B cell (primary cell): ENCODE measurements around the gene PRKN. TPM values are rescaled to one million over a fixed set of nuclear protein-coding genes. Genes with fewer than 3 reads are reported as not detected.

Experiments
- ATAC-seq: fragments of 200-7000 bp; cut with Tn5 transposase; one replicate; pipeline ENCODE4 v1.10.0; 2021; ENCODE audit warnings: low read depth, mild to moderate bottlenecking, moderate number of reproducible peaks, moderate library complexity
- CTCF ChIA-PET: fragments of 350-600 bp; sonication (Branson Sonifier 250); formaldehyde crosslinking; loops from one replicate; lab custom pipeline; 2021; ENCODE audit warnings: antibody characterized with exemption, inconsistent platforms; lab: Charles Lee
- POLR2A ChIA-PET: fragments of 350-600 bp; sonication (Branson Sonifier 250); formaldehyde crosslinking; loops from one replicate; lab custom pipeline; 2021; ENCODE audit warnings: antibody characterized with exemption; lab: Charles Lee
- DNase-seq: peaks from one replicate; pipeline ENCODE4 v3.0.0; 2013
- H2AFZ ChIP-seq: 2 replicates; pipeline ENCODE4 v1.6.1; 2012; ENCODE audit warnings: mild to moderate bottlenecking, low read depth, low read length; ENCODE audit not compliant: insufficient read depth, poor library complexity, severe bottlenecking
- H3K27ac ChIP-seq, 2 donors: 1 replicate in 1 of 2; 2 replicates in 1 of 2; pipeline ENCODE4 v1.5.1; 2012 to 2013; ENCODE audit warnings: low read length in 2 of 2, mild to moderate bottlenecking in 2 of 2, moderate library complexity in 1 of 2
- H3K27me3 ChIP-seq, 4 experiments: fragments of 200-600 bp in 1 of 4; sonication (generic) in 1 of 4; replicated peaks in 1 of 4; 1 replicate in 2 of 4; 2 replicates in 2 of 4; pipeline versions ENCODE4 v1.6.1 to v1.7.0; 2013 to 2016; ENCODE audit warnings: low read length in 3 of 4, mild to moderate bottlenecking in 2 of 4, mixed read lengths in 1 of 4, moderate library complexity in 1 of 4; ENCODE audit not compliant: insufficient read depth in 4 of 4, control insufficient read depth in 3 of 4; ENCODE audit errors: control extremely low read depth in 1 of 4
- H3K36me3 ChIP-seq, 2 experiments: replicated peaks in 1 of 2; 1 replicate in 1 of 2; 2 replicates in 1 of 2; pipeline versions ENCODE4 v1.6.1 to v1.7.1; 2013; ENCODE audit warnings: low read length in 1 of 2; ENCODE audit not compliant: insufficient read depth in 2 of 2, control insufficient read depth in 1 of 2; ENCODE audit errors: control extremely low read depth in 1 of 2, extremely low read depth in 1 of 2
- H3K4me1 ChIP-seq, 2 donors: fragments of 200-600 bp in 1 of 2; sonication (generic) in 1 of 2; 1 replicate in 1 of 2; 2 replicates in 1 of 2; pipeline versions ENCODE4 v1.5.1 to v1.6.1; 2013 to 2017; ENCODE audit warnings: low read length in 2 of 2; ENCODE audit not compliant: control insufficient read depth in 2 of 2, insufficient read depth in 2 of 2
- H3K4me2 ChIP-seq: replicated peaks from 2 replicates; pipeline ENCODE3; 2012; ENCODE audit warnings: mild to moderate bottlenecking, low read depth, low read length; ENCODE audit not compliant: poor library complexity, severe bottlenecking
- H3K4me3 ChIP-seq, 5 experiments: fragments of 200-600 bp in 1 of 5; sonication (generic) in 1 of 5; 1 replicate in 3 of 5; 2 replicates in 2 of 5; pipeline versions ENCODE4 v1.5.1 to v1.7.0; 2011 to 2016; ENCODE audit warnings: low read length in 4 of 5, mild to moderate bottlenecking in 4 of 5, low read depth in 2 of 5, control low read depth in 1 of 5, moderate library complexity in 1 of 5; ENCODE audit not compliant: insufficient read depth in 1 of 5; ENCODE audit errors: control extremely low read depth in 1 of 5, extremely low read depth in 1 of 5
- H3K79me2 ChIP-seq: fragments of 200-600 bp; sonication (generic); one replicate; pipeline ENCODE4 v1.6.0; 2016; ENCODE audit warnings: low read length; ENCODE audit not compliant: control insufficient read depth, insufficient read depth
- H3K9ac ChIP-seq: fragments of 200-600 bp; sonication (generic); 2 replicates; pipeline ENCODE4 v1.6.1; 2017; ENCODE audit warnings: mild to moderate bottlenecking, low read length, moderate library complexity
- H3K9me3 ChIP-seq, 3 donors: one replicate each; pipeline versions ENCODE4 v1.6.1 to v1.7.1; 2013; ENCODE audit warnings: low read length in 2 of 3; ENCODE audit not compliant: control insufficient read depth in 2 of 3, insufficient read depth in 1 of 3; ENCODE audit errors: control extremely low read depth in 1 of 3
- H4K20me1 ChIP-seq: 2 replicates; pipeline ENCODE4 v1.6.0; 2012; ENCODE audit warnings: mild to moderate bottlenecking, low read length; ENCODE audit not compliant: insufficient read depth, control insufficient read depth, poor library complexity, severe bottlenecking
- H3K27ac Mint-ChIP-seq: one replicate; pipeline ENCODE4 v1.8.0; 2021; ENCODE audit warnings: mixed read lengths
- H3K27me3 Mint-ChIP-seq: one replicate; pipeline ENCODE4 v1.8.0; 2021; ENCODE audit warnings: mixed read lengths
- H3K4me1 Mint-ChIP-seq: one replicate; pipeline ENCODE4 v1.8.0; 2021; ENCODE audit warnings: mixed read lengths
- H3K4me3 Mint-ChIP-seq: one replicate; pipeline ENCODE4 v1.8.0; 2021; ENCODE audit warnings: mixed read lengths
- H3K9me3 Mint-ChIP-seq: one replicate; pipeline ENCODE4 v1.8.0; 2022; ENCODE audit warnings: mixed read lengths; ENCODE audit not compliant: insufficient read depth
- CTCF ChIP-seq: fragments of 200-600 bp; IDR thresholded peaks from one replicate; pipeline ENCODE4 v1.8.0; 2022; ENCODE audit warnings: antibody characterized with exemption, mild to moderate bottlenecking
- EZH2 ChIP-seq: IDR thresholded peaks from 2 replicates; pipeline ENCODE4 v1.6.1; 2012; ENCODE audit warnings: borderline replicate concordance, low read depth, mild to moderate bottlenecking, moderate library complexity, low read length; ENCODE audit not compliant: insufficient read depth, poor library complexity, severe bottlenecking
- intact Hi-C: fragments of 100-400 bp; cut with micrococcal nuclease; formaldehyde crosslinking; loops from one replicate; pipeline ENCODE4 v1.10.0; 2022
- polyA plus RNA-seq: library from polyadenylated mRNA; depleted of rRNA; stranded (reverse); fragments of >200 nt; gene quantifications from 2 replicates; pipeline ENCODE4 v1.2.3, GENCODE V29; 2012
- total RNA-seq, 2 donors: library from RNA; stranded (reverse); fragments of 120-200 nt in 1 of 2; gene quantifications; 1 replicate in 1 of 2; 2 replicates in 1 of 2; pipeline versions ENCODE4 v1.2.3 to v1.2.4, GENCODE V29; 2013 to 2022

PRKN gene
- total and polyA plus RNA-seq, 2 donors (not counting 1 experiment from before 2014, with no cell fraction given) = 1.6 to 6.2 TPM

GRCh38 chr6:162753775-162754174 lies 26.2 kb upstream of the PRKN start:
- H3K4me2 ChIP-seq = no peak overlapping the region
- no peak overlapping the region for H3K4me3 ChIP-seq
- H3K27ac ChIP-seq = no peak overlapping the region
- ATAC-seq (no peak), DNase-seq (no peak)
- H3K4me1 ChIP-seq = no peaks in the 10 kb centered on the region
- no peaks in the 10 kb centered on the region for H3K79me2 ChIP-seq
- no peak overlapping the region for H2AFZ ChIP-seq
- ChIA-PET CTCF (no interaction called here), POLR2A (no interaction called here)
- no peaks in the 10 kb centered on the region for H3K36me3 ChIP-seq
- no peaks in the 10 kb centered on the region for H4K20me1 ChIP-seq
- Mint-ChIP-seq H3K27me3 (no peaks in the 10 kb centered on the region), H3K4me1 (no peaks in the 10 kb centered on the region), H3K4me3 (no peak overlapping the region), H3K9me3 (no peaks in the 10 kb centered on the region), H3K27ac (no peak overlapping the region)
- no peaks in the 10 kb centered on the region for H3K9me3 ChIP-seq
- intact Hi-C loops = no loop called here
- no peak overlapping the region for H3K9ac ChIP-seq
- TF ChIP-seq EZH2 = no peak
- TF ChIP-seq CTCF = no peak
- no peaks in the 10 kb centered on the region for H3K27me3 ChIP-seq

DNA sequence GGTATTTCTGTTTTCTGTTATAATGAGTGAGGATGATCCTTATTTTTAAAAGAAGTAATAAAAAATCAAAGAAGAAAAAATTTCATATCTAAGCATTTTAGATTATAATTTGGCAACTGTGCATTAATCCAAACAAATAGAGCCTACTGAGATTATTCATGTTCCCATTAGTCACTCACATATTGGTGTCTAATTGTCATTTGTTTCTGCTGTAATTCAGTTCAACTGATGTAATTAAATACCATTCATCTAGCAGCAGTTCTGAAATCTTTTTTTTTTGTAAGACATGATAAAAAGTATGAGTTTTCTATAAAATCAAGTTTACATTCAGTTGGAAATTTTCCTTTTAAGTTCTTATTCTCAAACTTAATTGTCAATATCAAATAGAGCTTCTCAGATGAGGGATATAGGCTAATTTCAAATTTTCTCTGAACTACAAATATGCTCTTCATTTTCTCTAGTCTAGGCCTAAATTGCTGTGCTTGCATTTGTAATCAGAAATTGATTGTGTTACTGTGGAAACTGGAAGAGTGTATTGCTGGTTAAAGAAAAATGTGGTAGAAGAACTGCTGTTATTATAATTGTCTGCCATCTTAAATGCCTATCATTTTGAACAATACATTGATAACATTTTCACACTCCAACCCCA lies 23.8 kb upstream of the PRKN start:
- TF ChIP-seq CTCF (no peak), EZH2 (no peak)
- H3K27ac ChIP-seq = no peak overlapping the region
- no peaks in the 10 kb centered on the region for H3K36me3 ChIP-seq
- intact Hi-C loops = no loop called here
- H3K4me3 ChIP-seq = no peak overlapping the region
- no peak overlapping the region for H3K4me2 ChIP-seq
- no peaks in the 10 kb centered on the region for H3K27me3 Mint-ChIP-seq
- no peaks in the 10 kb centered on the region for H3K4me1 ChIP-seq
- no peaks in the 10 kb centered on the region for H4K20me1 ChIP-seq
- H3K9me3 ChIP-seq = no peaks in the 10 kb centered on the region
- no peaks in the 10 kb centered on the region for H3K27me3 ChIP-seq
- no peaks in the 10 kb centered on the region for H3K4me1 Mint-ChIP-seq
- no peaks in the 10 kb centered on the region for H3K9me3 Mint-ChIP-seq
- CTCF ChIA-PET = no interaction called here
- DNase-seq = no peak
- no peak overlapping the region for H2AFZ ChIP-seq
- H3K79me2 ChIP-seq = no peaks in the 10 kb centered on the region
- H3K9ac ChIP-seq = no peak overlapping the region
- POLR2A ChIA-PET = no interaction called here
- no peak for ATAC-seq
- H3K4me3 Mint-ChIP-seq = no peak overlapping the region
- H3K27ac Mint-ChIP-seq = no peak overlapping the region
